ENCODE data around the gene ARHGAP24. TPM values are rescaled to one million over a fixed set of nuclear protein-coding genes. Genes with fewer than 3 reads are reported as not detected.
"Not testable (repeated sequence)": the region's sequence is repeated elsewhere in the genome, so short reads cannot be mapped to it uniquely, and the experiment has no call there.

Gene ARHGAP24
- total RNA-seq, 2 donors from 2014 or later = 0.40 TPM; not detected in 1

- H3K36me3 Mint-ChIP-seq (ENCODE audit: low read depth) = no peaks in the 10 kb centered on the region
- no peak overlapping the region for H3K4me3 Mint-ChIP-seq
- H3K27ac Mint-ChIP-seq = no peak overlapping the region
- ATAC-seq (replicated peaks) = no peak
- no peaks in the 10 kb centered on the region for H3K4me1 Mint-ChIP-seq
- no peaks in the 10 kb centered on the region for H3K27me3 Mint-ChIP-seq
- H3K9me3 Mint-ChIP-seq = no peaks in the 10 kb centered on the region
Observed at GRCh38 chr4:85815796-85816459, 341.0 kb downstream of the ARHGAP24 start.

- no peaks in the 10 kb centered on the region for H3K4me1 Mint-ChIP-seq
- H3K4me3 Mint-ChIP-seq = no peak overlapping the region
- H3K27me3 Mint-ChIP-seq = no peaks in the 10 kb centered on the region
- H3K27ac Mint-ChIP-seq = no peak overlapping the region
- H3K36me3 Mint-ChIP-seq (ENCODE audit: low read depth) = no peaks in the 10 kb centered on the region
- no peak for ATAC-seq (replicated peaks)
- no peaks in the 10 kb centered on the region for H3K9me3 Mint-ChIP-seq
Observed at GRCh38 chr4:85818700-85819099, 343.8 kb downstream of the ARHGAP24 start.

- not testable (repeated sequence) for H3K4me3 Mint-ChIP-seq
Observed at GRCh38 chr4:85820101-85820500, 345.2 kb downstream of the ARHGAP24 start.

GRCh38 chr4:85821688-85822455, 346.9 kb downstream of the ARHGAP24 start:
- Mint-ChIP-seq H3K4me1 (no peaks in the 10 kb centered on the region), H3K27me3 (peaks cover 5% of the 10 kb centered on the region), H3K36me3 (ENCODE audit: low read depth) (no peaks in the 10 kb centered on the region), H3K4me3 (no peak overlapping the region), H3K9me3 (no peaks in the 10 kb centered on the region), H3K27ac (no peak overlapping the region)
- no peak for ATAC-seq (replicated peaks)

More at GRCh38 chr4:85820101-85820500, 345.2 kb downstream of the ARHGAP24 start:
- not testable (repeated sequence) for H3K4me1 Mint-ChIP-seq; H3K27ac Mint-ChIP-seq; ATAC-seq (replicated peaks); H3K27me3 Mint-ChIP-seq; H3K9me3 Mint-ChIP-seq; H3K36me3 Mint-ChIP-seq (ENCODE audit: low read depth)

- H3K9me3 Mint-ChIP-seq = no peaks in the 10 kb centered on the region
- ATAC-seq (replicated peaks) = no peak
- H3K4me3 Mint-ChIP-seq = no peak overlapping the region
- no peaks in the 10 kb centered on the region for H3K4me1 Mint-ChIP-seq
- no peak overlapping the region for H3K27ac Mint-ChIP-seq
- H3K27me3 Mint-ChIP-seq = peaks cover 5% of the 10 kb centered on the region
- no peaks in the 10 kb centered on the region for H3K36me3 Mint-ChIP-seq (ENCODE audit: low read depth)
Observed at GRCh38 chr4:85823295-85823694, 348.3 kb downstream of the ARHGAP24 start.

DNA sequence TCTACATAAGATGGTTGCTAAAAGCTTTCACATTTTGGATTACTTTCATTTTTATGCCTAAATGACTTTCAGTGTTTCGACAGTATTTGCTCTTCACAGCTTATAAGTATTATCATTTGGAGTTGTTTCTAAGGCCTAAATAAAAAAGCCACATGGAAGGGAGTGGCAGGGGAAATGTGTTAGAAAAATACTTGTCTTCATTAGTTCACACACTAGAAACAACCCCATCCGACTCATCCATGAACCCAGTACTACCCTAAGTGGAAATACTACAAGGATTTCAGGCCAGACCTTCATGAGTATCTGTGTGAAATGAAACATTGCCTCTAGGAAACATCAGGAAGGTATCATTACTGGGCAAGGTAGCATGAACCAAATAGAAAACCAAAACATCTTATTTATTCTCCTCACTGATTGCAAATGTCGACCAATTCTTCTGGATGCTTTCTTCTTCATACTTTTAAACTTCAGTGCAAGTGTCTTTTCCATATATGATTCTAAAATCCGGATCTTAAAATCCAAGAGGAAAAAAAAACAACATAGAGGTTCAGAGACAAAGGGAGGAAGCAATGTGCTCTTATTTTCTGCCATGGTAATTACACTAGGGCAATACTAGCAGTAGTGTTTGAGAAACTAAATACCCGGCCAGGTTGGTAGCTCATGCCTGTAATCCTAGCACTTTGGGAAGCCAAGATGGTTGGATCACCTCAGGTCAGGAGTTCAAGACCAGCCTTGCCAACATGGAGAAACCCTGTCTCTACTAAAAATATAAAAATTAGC, 349.4 kb downstream of the ARHGAP24 start:
- peaks cover 5% of the 10 kb centered on the region for H3K27me3 Mint-ChIP-seq
- ATAC-seq (replicated peaks) = no peak
- H3K4me1 Mint-ChIP-seq = no peaks in the 10 kb centered on the region
- no peak overlapping the region for H3K27ac Mint-ChIP-seq
- no peaks in the 10 kb centered on the region for H3K9me3 Mint-ChIP-seq
- no peak overlapping the region for H3K4me3 Mint-ChIP-seq
- H3K36me3 Mint-ChIP-seq (ENCODE audit: low read depth) = no peaks in the 10 kb centered on the region

DNA sequence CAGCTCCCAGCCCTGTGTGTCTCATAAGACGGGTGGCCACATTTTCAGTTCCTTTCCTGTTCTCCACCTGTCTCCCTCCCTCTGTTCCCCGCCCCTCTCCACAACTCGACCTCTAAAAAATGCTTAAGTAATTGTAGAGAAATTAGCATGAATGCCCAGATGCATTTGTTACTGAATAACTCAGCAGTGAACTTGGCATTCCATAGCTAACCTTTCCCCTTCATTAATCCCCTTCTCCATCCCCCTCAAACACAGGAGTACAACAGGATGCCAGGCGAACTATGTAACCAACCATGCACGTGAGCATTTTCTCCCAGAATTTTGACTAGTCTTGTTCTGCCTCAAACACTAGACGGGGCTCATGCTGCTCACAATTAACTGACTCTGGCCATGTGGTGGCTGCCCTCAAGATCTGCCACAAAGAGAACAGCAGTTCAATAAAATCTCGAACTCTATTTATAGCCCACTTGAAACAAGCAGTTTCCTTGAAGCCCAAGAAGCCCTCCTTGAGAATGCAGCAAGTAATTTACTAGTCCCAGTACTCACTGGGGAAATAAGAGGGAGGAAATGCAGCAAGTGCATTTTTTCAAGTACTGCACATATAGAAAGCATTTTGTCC, 351.2 kb downstream of the ARHGAP24 start:
- no peak overlapping the region for H3K4me3 Mint-ChIP-seq
- no peaks in the 10 kb centered on the region for H3K9me3 Mint-ChIP-seq
- no peak overlapping the region for H3K27ac Mint-ChIP-seq
- peaks cover 5% of the 10 kb centered on the region for H3K27me3 Mint-ChIP-seq
- no peak for ATAC-seq (replicated peaks)
- no peaks in the 10 kb centered on the region for H3K36me3 Mint-ChIP-seq (ENCODE audit: low read depth)
- no peaks in the 10 kb centered on the region for H3K4me1 Mint-ChIP-seq

DNA sequence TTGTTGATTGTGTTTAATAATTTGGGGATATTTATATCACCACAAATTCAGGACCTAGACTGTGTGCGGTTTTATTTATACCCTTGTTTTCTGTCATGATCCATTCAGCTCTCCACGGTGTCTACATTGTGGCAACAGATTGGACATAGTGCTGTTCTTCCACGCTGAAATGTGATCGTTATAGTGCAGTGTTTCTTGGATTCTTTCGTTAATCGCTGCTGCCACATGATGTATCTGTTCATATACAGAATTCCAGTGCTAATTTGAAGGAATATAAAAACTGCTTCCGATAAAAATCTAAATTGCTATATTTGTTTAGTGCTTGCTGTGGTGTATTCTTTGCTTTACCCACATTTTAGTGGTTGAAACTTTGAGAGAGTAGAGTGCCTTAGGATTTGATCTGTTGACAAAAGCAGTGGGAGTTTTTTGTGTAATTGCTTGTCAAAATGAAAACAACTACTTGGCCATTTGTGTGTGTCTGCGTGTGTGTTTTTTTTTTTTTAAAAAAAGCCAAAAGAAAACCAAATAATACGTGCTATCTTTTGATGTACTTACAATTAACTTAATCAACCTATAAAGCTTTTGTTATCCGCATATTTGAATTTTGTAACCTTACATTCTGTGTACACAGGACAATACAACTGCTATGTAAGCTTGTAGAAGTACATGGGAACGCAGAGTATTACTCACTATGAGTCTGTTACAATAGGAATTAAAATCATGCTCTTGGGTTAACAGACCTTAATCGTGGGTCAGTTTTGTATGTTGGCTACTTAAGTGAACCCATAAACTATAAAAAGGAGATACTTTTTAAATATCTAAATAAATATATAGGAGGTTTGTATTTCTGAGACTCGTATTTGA, 353.3 kb downstream of the ARHGAP24 start:
- Mint-ChIP-seq H3K27ac (no peak overlapping the region), H3K4me3 (no peak overlapping the region), H3K27me3 (peaks cover 5% of the 10 kb centered on the region), H3K36me3 (ENCODE audit: low read depth) (no peaks in the 10 kb centered on the region), H3K4me1 (no peaks in the 10 kb centered on the region), H3K9me3 (no peaks in the 10 kb centered on the region)
- no peak for ATAC-seq (replicated peaks)

GRCh38 chr4:85829276-85830051, 354.5 kb downstream of the ARHGAP24 start:
- Mint-ChIP-seq H3K27me3 (peaks cover 2% of the 10 kb centered on the region), H3K36me3 (ENCODE audit: low read depth) (no peaks in the 10 kb centered on the region), H3K27ac (no peak overlapping the region), H3K9me3 (no peaks in the 10 kb centered on the region), H3K4me1 (no peaks in the 10 kb centered on the region), H3K4me3 (no peak overlapping the region)
- no peak for ATAC-seq (replicated peaks)

DNA sequence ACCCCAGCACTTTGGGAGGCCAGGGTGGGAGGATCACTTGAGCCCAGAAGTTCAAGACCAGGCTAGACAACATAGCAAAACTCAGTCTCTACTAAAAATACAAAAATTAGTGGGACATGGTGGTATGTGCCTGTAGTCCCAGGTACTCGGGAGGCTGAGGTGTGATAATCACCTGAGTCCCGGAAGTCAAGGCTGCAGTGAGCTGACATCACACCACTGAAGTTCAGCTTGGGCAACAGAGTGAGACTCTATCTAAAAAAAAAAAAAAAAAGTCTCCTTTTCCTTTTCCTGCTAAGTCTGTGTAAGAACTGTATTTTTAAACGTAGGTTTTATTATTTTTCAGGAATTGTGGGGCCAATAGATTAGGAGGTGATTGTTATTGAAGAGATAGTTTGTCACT, 356.7 kb downstream of the ARHGAP24 start:
- Mint-ChIP-seq H3K36me3 (ENCODE audit: low read depth) (no peaks in the 10 kb centered on the region), H3K9me3 (no peaks in the 10 kb centered on the region), H3K27me3 (no peaks in the 10 kb centered on the region), H3K4me3 (no peak overlapping the region), H3K27ac (no peak overlapping the region), H3K4me1 (no peaks in the 10 kb centered on the region)
- no peak for ATAC-seq (replicated peaks)

DNA sequence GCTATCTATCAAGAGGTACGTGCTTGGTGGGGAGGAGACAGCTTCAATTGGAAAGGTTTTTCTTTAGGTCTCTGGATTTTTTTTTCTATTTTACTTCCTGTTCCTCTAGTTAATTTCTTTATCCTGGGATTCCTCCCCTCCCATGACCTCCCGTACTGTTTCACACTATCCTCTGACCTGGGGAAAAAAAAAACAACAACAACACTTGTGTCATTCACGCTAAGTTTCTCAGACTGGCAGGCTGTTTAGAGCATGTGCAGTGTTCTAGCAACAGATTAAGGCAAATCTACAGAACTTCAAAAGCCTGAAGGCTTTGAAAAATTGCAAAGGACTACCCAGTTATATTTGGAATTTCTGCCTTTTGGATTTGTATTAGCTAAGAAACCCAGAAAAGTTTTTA, 358.4 kb downstream of the ARHGAP24 start:
- H3K4me1 Mint-ChIP-seq = no peaks in the 10 kb centered on the region
- no peak overlapping the region for H3K4me3 Mint-ChIP-seq
- no peaks in the 10 kb centered on the region for H3K9me3 Mint-ChIP-seq
- no peaks in the 10 kb centered on the region for H3K36me3 Mint-ChIP-seq (ENCODE audit: low read depth)
- no peak for ATAC-seq (replicated peaks)
- no peaks in the 10 kb centered on the region for H3K27me3 Mint-ChIP-seq
- no peak overlapping the region for H3K27ac Mint-ChIP-seq

GRCh38 chr4:85834934-85835333, 360.0 kb downstream of the ARHGAP24 start:
- Mint-ChIP-seq H3K27me3 (no peaks in the 10 kb centered on the region), H3K9me3 (no peaks in the 10 kb centered on the region), H3K4me1 (no peaks in the 10 kb centered on the region), H3K27ac (no peak overlapping the region), H3K36me3 (ENCODE audit: low read depth) (no peaks in the 10 kb centered on the region), H3K4me3 (no peak overlapping the region)
- ATAC-seq (replicated peaks) = no peak
